ENCODE data around the gene PCGF3. TPM values are rescaled to one million over a fixed set of nuclear protein-coding genes. Genes with fewer than 3 reads are reported as not detected.

The PCGF3 gene
- total RNA-seq, 4 donors from 2014 or later = 14.5 to 31.9 (median 21.6) TPM

DNA sequence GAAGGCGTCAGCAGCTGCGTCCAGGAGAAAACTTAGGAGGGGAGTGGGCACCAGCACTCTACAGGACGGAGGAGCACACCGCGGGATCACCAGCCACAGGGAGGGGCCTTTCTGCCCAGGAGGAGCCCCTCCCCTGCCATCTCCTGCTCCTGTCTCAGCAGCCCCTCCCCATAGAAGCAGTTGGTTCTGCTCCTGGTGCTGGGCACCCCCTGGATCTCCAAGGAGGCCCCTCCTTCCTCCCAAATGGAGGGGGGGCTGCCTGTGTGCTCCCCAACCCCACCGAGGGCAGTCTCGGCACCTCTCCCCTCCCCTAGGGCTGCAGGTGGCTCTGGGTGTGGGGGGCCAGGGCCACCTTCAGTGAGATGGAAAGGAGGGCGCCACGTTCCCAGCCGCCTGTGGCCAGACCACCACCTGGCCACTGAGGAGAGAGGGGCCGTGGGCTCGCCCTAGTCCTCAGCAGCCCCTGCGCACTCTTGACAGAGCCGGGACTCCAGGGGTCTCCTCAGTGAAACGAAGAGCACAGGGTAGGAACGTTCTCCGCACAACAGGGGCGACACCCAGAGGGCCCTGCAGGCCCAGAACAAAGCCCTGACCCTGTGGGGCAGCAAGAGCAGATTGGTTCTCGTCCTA lies 82.5 kb downstream of the PCGF3 start:
- intact Hi-C loops (cut with DNase I; ENCODE audit: low total_unique reads) = no loop called here

DNA sequence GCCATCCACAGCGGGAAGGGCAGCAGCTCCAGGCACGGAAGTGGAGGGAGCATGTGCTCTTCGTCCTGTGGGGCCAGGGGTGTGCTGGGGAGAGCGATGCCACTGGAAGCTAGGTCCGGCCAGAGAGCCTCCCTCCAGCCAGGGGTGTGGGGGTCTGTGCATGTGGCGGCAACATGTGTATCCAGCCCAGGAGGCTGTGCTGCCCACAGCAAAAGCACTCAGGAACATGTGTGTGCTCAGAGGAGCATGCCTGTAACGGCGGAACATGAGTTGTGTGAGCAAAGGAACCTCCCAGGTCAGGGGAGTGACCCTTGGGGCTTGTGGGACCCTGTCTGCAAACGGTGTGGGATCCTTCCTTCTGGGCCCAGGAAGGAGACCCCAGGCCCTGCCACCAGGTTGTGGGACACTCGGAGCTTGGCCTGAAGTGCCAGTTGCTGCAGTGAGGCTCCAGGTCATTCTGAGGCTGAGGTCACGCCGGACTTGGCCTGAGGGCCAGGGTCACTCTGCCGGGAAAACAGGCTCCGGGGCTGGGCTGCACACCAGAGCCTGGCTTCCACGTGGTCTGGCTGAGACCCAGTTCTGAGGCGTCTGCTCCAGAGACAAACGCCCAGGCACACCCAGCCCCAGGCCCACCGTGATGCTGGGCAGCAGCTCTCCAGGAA lies 83.1 kb downstream of the PCGF3 start:
- Histone ChIP-seq H3K36me3 (no peaks in the 10 kb centered on the region), H3K9me3 (no peaks in the 10 kb centered on the region), H3K4me3 (no peak overlapping the region), H3K27me3 (peaks cover 44 to 54% (median 53%) of the 10 kb centered on the region in 3 donors), H3K27ac (no peak overlapping the region), H3K4me1 (peaks cover 0 to 7% of the 10 kb centered on the region in 2 donors)
- TF ChIP-seq POLR2A (IDR thresholded peaks at IDR 0.05) = no peak
- TF ChIP-seq, protein P1, sequence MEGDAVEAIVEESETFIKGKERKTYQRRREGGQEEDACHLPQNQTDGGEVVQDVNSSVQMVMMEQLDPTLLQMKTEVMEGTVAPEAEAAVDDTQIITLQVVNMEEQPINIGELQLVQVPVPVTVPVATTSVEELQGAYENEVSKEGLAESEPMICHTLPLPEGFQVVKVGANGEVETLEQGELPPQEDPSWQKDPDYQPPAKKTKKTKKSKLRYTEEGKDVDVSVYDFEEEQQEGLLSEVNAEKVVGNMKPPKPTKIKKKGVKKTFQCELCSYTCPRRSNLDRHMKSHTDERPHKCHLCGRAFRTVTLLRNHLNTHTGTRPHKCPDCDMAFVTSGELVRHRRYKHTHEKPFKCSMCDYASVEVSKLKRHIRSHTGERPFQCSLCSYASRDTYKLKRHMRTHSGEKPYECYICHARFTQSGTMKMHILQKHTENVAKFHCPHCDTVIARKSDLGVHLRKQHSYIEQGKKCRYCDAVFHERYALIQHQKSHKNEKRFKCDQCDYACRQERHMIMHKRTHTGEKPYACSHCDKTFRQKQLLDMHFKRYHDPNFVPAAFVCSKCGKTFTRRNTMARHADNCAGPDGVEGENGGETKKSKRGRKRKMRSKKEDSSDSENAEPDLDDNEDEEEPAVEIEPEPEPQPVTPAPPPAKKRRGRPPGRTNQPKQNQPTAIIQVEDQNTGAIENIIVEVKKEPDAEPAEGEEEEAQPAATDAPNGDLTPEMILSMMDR (IDR thresholded peaks at IDR 0.05 in 4 of 5, conservative IDR thresholded peaks at IDR 0.05 in 1 of 5) = no peak
- DNase-seq (no peak), ATAC-seq (no peak)
- intact Hi-C loops (cut with DNase I; ENCODE audit: low total_unique reads) = no loop called here
- in situ Hi-C loops (cut with MboI; ENCODE audit: low sequenced_read_pairs in 4 of 4) = loop anchor here in 1 of 4 donors (10.0 kb wide), 1 partner anchor 114 kb away; the partner anchor contains the start of genes ATP5ME and MYL5

More for the DNA sequence above, 82.5 kb downstream of the PCGF3 start:
- ATAC-seq = no peak
- Histone ChIP-seq H3K4me3 (no peak overlapping the region), H3K36me3 (no peaks in the 10 kb centered on the region), H3K9me3 (no peaks in the 10 kb centered on the region), H3K4me1 (peaks cover 0 to 7% of the 10 kb centered on the region in 2 donors), H3K27ac (peak overlapping the region in 1 of 4 donors; percentile 67), H3K27me3 (peaks cover 37 to 47% (median 47%) of the 10 kb centered on the region in 3 donors)
- in situ Hi-C loops (cut with MboI; ENCODE audit: low sequenced_read_pairs in 4 of 4) = loop anchor here in 1 of 4 donors (10.0 kb wide), 1 partner anchor 113 kb away; the partner anchor contains the start of genes ATP5ME and MYL5
- no peak for DNase-seq
- TF ChIP-seq, protein P1 (IDR thresholded peaks at IDR 0.05 in 4 of 5, conservative IDR thresholded peaks at IDR 0.05 in 1 of 5) = no peak
- no peak for TF ChIP-seq POLR2A (IDR thresholded peaks at IDR 0.05)

DNA sequence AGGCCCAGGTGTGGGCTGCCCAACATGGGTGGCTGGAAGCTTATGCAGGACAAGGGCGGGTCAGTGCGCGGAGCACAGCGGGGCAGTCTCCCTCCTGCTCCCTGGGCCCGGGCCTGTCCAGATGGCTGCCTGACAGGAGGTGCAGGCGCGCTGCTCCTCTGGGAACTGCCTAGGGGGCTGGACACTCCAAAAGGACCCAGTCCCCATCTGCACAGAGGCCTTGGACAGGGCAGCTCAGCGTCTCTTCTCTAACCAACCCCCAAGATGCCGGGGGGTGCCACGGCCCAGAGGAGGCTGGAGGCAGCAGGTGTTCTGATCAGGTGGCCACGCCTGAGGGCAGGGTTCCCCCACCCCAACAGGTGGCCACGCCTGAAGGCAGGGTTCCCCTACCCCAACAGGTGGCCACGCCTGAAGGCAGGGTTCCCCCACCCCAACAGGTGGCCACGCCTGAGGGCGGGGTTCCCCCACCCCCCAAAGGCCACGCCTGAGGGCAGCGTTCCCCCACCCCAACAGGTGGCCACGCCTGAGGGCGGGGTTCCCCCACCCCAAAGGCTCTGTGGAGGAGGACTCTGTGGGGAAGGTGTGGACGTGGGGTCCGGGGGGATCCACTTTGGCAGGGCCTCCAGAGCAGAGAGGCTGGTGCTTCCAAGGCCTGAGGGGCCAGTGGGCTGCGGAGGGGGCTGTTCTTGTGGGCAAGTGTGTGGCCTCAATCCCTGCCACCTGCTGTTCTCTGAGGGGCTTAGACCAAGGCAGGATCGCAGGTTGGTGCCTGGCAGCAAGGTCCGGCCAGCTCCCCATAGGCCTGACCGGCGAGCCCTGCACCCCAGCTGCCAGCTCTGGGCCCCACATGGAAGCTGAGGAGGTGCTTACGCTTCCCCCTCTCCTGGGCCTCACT lies 84.2 kb downstream of the PCGF3 start:
- Histone ChIP-seq H3K9me3 (no peaks in the 10 kb centered on the region), H3K36me3 (no peaks in the 10 kb centered on the region), H3K4me3 (no peak overlapping the region), H3K27me3 (peaks cover 52 to 64% (median 64%) of the 10 kb centered on the region in 3 donors), H3K4me1 (peaks cover 2 to 7% of the 10 kb centered on the region in 2 donors), H3K27ac (no peak overlapping the region)
- DNase-seq (no peak), ATAC-seq (no peak)
- TF ChIP-seq POLR2A (IDR thresholded peaks at IDR 0.05) = no peak
- TF ChIP-seq, protein P1 (IDR thresholded peaks at IDR 0.05 in 4 of 5, conservative IDR thresholded peaks at IDR 0.05 in 1 of 5) = no peak
- intact Hi-C loops (cut with DNase I; ENCODE audit: low total_unique reads) (no loop called here), in situ Hi-C loops (cut with MboI; ENCODE audit: low sequenced_read_pairs in 4 of 4) (loop anchor here in 1 of 4 donors (10.0 kb wide), 1 partner anchor 115 kb away; the partner anchor contains the start of genes ATP5ME and MYL5)

DNA sequence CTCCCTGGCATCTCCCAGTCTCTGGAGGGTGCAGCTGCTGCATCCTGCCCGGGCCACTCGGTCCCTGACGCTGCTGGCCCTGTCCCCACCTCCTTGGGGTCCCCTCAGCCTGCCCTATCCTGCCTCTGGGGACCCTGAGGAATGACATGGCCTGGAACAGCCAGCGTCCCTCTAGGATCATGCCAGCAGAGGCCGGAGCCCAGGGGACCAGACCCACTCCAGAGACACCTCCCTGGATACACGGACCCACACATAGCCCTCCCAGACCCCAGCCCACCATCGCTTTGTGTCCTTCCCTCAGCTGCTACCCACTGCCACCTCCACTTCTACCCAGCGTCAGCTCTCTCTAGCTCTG lies 84.8 kb downstream of the PCGF3 start:
- in situ Hi-C loops (cut with MboI; ENCODE audit: low sequenced_read_pairs in 4 of 4) = no loop called here
- H3K4me1 ChIP-seq = peaks cover 4 to 13% of the 10 kb centered on the region in 2 donors
- intact Hi-C loops (cut with DNase I; ENCODE audit: low total_unique reads) = no loop called here
- no peaks in the 10 kb centered on the region for H3K9me3 ChIP-seq
- TF ChIP-seq POLR2A (IDR thresholded peaks at IDR 0.05) = no peak
- TF ChIP-seq, protein P1 (IDR thresholded peaks at IDR 0.05 in 4 of 5, conservative IDR thresholded peaks at IDR 0.05 in 1 of 5) = no peak
- DNase-seq = no peak
- no peak overlapping the region for H3K4me3 ChIP-seq
- H3K36me3 ChIP-seq = no peaks in the 10 kb centered on the region
- H3K27ac ChIP-seq = no peak overlapping the region
- no peak for ATAC-seq
- H3K27me3 ChIP-seq = peaks cover 54 to 65% (median 65%) of the 10 kb centered on the region in 3 donors

All from gastrocnemius medialis (tissue), 4 donors.